Stomach (tissue), 9 donors: ENCODE measurements around the gene BHMT2. TPM values are rescaled to one million over a fixed set of nuclear protein-coding genes. Genes with fewer than 3 reads are reported as not detected.

Experiments
- DNase-seq, 2 donors: peaks; one replicate each; pipeline versions ENCODE4 v3.0.0 to v3.0.0-alpha.2; 2013 to 2019
- H3K27ac ChIP-seq, 5 donors: fragments of 200-600 bp in 4 of 5; sonication (generic) in 4 of 5; one replicate each; pipeline ENCODE4 v1.5.1; 2013 to 2019; ENCODE audit warnings: mild to moderate bottlenecking in 1 of 5, moderate library complexity in 1 of 5
- H3K27me3 ChIP-seq, 3 donors: fragments of 200-600 bp; sonication (generic); one replicate each; pipeline ENCODE4 v1.5.1; 2017 to 2019; ENCODE audit warnings: mixed run types in 1 of 3
- H3K36me3 ChIP-seq, 4 donors: fragments of 200-600 bp; sonication (generic); 1 replicate in 3 of 4; 2 replicates in 1 of 4; pipeline ENCODE4 v1.5.1; 2016 to 2019
- H3K4me1 ChIP-seq, 4 donors: fragments of 200-600 bp; sonication (generic); one replicate each; pipeline ENCODE4 v1.5.1; 2016 to 2019
- H3K4me3 ChIP-seq, 4 donors: fragments of 200-600 bp; sonication (generic) in 3 of 4; one replicate each; pipeline ENCODE4 v1.5.1; 2016 to 2019; ENCODE audit warnings: mild to moderate bottlenecking in 1 of 4
- H3K9me3 ChIP-seq, 4 donors: fragments of 200-600 bp; sonication (generic); one replicate each; pipeline ENCODE4 v1.5.1; 2016 to 2019
- CTCF ChIP-seq, 7 experiments: fragments of 450-650 bp in 4 of 7; fragments of 200-600 bp in 3 of 7; sonication (generic) in 3 of 7; IDR thresholded peaks; one replicate each; pipeline ENCODE4 v1.5.1; 2016 to 2019; ENCODE audit warnings: antibody characterized with exemption in 7 of 7, control low read depth in 2 of 7, mild to moderate bottlenecking in 1 of 7
- EP300 ChIP-seq: sonication (generic); formaldehyde crosslinking; IDR thresholded peaks from one replicate; pipeline ENCODE4 v1.6.1; 2017; ENCODE audit warnings: antibody characterized with exemption
- POLR2A ChIP-seq, 4 donors: fragments of 450-650 bp; IDR thresholded peaks; one replicate each; pipeline ENCODE4 v1.6.1; 2016; ENCODE audit warnings: antibody characterized with exemption in 4 of 4, control low read depth in 2 of 4, mild to moderate bottlenecking in 1 of 4, moderate library complexity in 1 of 4
- POLR2AphosphoS5 ChIP-seq, 3 donors: sonication (generic); formaldehyde crosslinking; IDR thresholded peaks; one replicate each; pipeline ENCODE4 v1.6.1; 2016; ENCODE audit warnings: antibody characterized with exemption in 3 of 3
- WGBS, 5 donors: extraction: QIAGEN DNeasy Blood & Tissue Kit in 3 of 5; methylation state at CpG; one replicate each; pipeline versions ENCODE4 v1.1.5 to v1.1.7; 2013 to 2018; 5-methylcytosine and 5-hydroxymethylcytosine counted together
- intact Hi-C: fragments of 100-400 bp; cut with DNase I; formaldehyde crosslinking; loops from one replicate; pipeline ENCODE4 v1.15.1; 2023; ENCODE audit warnings: low total_unique reads
- polyA plus RNA-seq, 3 donors: library from polyadenylated mRNA; stranded (reverse); fragments of 200-250 nt; gene quantifications; one replicate each; pipeline ENCODE4 v1.2.3, GENCODE V29; 2013
- total RNA-seq, 5 donors: library from RNA; depleted of rRNA; stranded (reverse); fragments of >200 nt; gene quantifications; one replicate each; pipeline versions ENCODE4 v1.1.0 to v1.2.3, GENCODE V29; 2014 to 2016
- donor health status: healthy with polysubstance abuse.
- donor health status: Bipolar disorder and iron deficiency.
- donor health status: healthy.

The BHMT2 gene
- total and polyA plus RNA-seq, 8 donors = 0.45 to 10.6 (median 5.1) TPM

DNA sequence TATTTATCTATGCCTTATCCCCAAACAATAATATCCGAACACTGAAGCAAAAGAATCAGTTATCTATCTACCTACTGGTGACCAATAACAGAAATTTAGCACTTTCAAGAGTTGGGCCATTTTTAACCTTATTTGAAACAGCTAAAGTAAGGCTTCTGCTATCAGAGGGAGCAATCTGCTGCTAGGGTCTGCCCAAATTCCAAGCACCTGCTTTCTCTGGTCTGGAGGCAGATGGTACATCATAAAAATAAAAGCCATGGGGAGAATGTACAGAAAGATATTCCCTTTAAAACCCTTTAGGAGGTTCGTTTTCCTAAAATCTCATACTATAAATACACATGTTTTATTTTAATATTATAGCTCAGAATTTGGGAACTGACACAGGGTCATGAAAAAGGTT is 46.8 kb upstream of the BHMT2 start:
- no peak for DNase-seq
- peaks cover 8 to 32% (median 18%) of the 10 kb centered on the region in 4 donors for H3K4me1 ChIP-seq
- H3K9me3 ChIP-seq = no peaks in the 10 kb centered on the region
- H3K27me3 ChIP-seq = no peaks in the 10 kb centered on the region
- intact Hi-C loops = loop anchor here (5.0 kb wide), 1 partner anchor 440 kb away; no protein-coding TSS in a partner anchor
- H3K27ac ChIP-seq = no peak overlapping the region
- no peak overlapping the region for H3K4me3 ChIP-seq
- H3K36me3 ChIP-seq = no peaks in the 10 kb centered on the region
- 71 to 87% (median 85%) methylated on average over 2 of the region's 2 CpGs for WGBS, 5 donors
- TF ChIP-seq EP300 = no peak
- TF ChIP-seq POLR2AphosphoS5 (IDR thresholded peaks at IDR 0.05) = no peak
- TF ChIP-seq CTCF (IDR thresholded peaks at IDR 0.05) = no peak
- no peak for TF ChIP-seq POLR2A (IDR thresholded peaks at IDR 0.05)

GRCh38 chr5:79023348-79023747 is 46.2 kb upstream of the BHMT2 start:
- DNase-seq = no peak
- no peak overlapping the region for H3K4me3 ChIP-seq
- no peak overlapping the region for H3K27ac ChIP-seq
- intact Hi-C loops = loop anchor here (5.0 kb wide), 1 partner anchor 439 kb away; no protein-coding TSS in a partner anchor
- TF ChIP-seq CTCF (IDR thresholded peaks at IDR 0.05) (no peak), POLR2A (IDR thresholded peaks at IDR 0.05) (no peak), EP300 (no peak), POLR2AphosphoS5 (IDR thresholded peaks at IDR 0.05) (no peak)
- peaks cover 8 to 32% (median 18%) of the 10 kb centered on the region in 4 donors for H3K4me1 ChIP-seq
- 76 to 88% (median 83%) methylated on average over 1 of the region's 1 CpG for WGBS, 5 donors
- H3K9me3 ChIP-seq = no peaks in the 10 kb centered on the region
- no peaks in the 10 kb centered on the region for H3K27me3 ChIP-seq
- no peaks in the 10 kb centered on the region for H3K36me3 ChIP-seq

GRCh38 chr5:79023947-79024346 is 45.6 kb upstream of the BHMT2 start:
- 43 to 73% (median 53%) methylated on average over 1 of the region's 1 CpG for WGBS, 5 donors

GRCh38 chr5:79025054-79025472 is 44.5 kb upstream of the BHMT2 start:
- WGBS, 5 donors = 6 to 11% (median 8%) methylated on average over 13 of the region's 13 CpGs
- H3K9me3 ChIP-seq = no peaks in the 10 kb centered on the region
- H3K4me3 ChIP-seq = peak overlapping the region; percentile 25 to 33 (median 30)
- intact Hi-C loops = loop anchor here (5.0 kb wide), 1 partner anchor 107 kb away; no protein-coding TSS in a partner anchor
- no peaks in the 10 kb centered on the region for H3K36me3 ChIP-seq
- TF ChIP-seq POLR2AphosphoS5 (IDR thresholded peaks at IDR 0.05) = peak in 1 of 3 donors; percentile 9
- no peak for TF ChIP-seq POLR2A (IDR thresholded peaks at IDR 0.05)
- TF ChIP-seq CTCF (IDR thresholded peaks at IDR 0.05) = peak in 5 of 7 experiments; percentile 69 to 98 (median 93)
- TF ChIP-seq EP300 = no peak
- no peaks in the 10 kb centered on the region for H3K27me3 ChIP-seq
- peak; percentile 58 to 90 for DNase-seq
- H3K4me1 ChIP-seq = peaks cover 8 to 32% (median 18%) of the 10 kb centered on the region in 4 donors
- H3K27ac ChIP-seq = peak overlapping the region in 1 of 5 donors; percentile 40

More at GRCh38 chr5:79023947-79024346, 45.6 kb upstream of the BHMT2 start:
- intact Hi-C loops = loop anchor here (5.0 kb wide), 1 partner anchor 438 kb away; no protein-coding TSS in a partner anchor
- H3K36me3 ChIP-seq = no peaks in the 10 kb centered on the region
- TF ChIP-seq EP300 (no peak), POLR2AphosphoS5 (IDR thresholded peaks at IDR 0.05) (no peak)
- no peaks in the 10 kb centered on the region for H3K9me3 ChIP-seq
- H3K27ac ChIP-seq = no peak overlapping the region
- peaks cover 8 to 32% (median 18%) of the 10 kb centered on the region in 4 donors for H3K4me1 ChIP-seq
- no peak overlapping the region for H3K4me3 ChIP-seq
- DNase-seq = no peak
- no peaks in the 10 kb centered on the region for H3K27me3 ChIP-seq
